Measurements from ENCODE around the gene XAGE5. TPM values are rescaled to one million over a fixed set of nuclear protein-coding genes. Genes with fewer than 3 reads are reported as not detected.
"Not testable (repeated sequence)": the region's sequence is repeated elsewhere in the genome, so short reads cannot be mapped to it uniquely, and the experiment has no call there.

The XAGE5 gene
- not detected for total RNA-seq
- long read RNA-seq = 0 reads

DNA sequence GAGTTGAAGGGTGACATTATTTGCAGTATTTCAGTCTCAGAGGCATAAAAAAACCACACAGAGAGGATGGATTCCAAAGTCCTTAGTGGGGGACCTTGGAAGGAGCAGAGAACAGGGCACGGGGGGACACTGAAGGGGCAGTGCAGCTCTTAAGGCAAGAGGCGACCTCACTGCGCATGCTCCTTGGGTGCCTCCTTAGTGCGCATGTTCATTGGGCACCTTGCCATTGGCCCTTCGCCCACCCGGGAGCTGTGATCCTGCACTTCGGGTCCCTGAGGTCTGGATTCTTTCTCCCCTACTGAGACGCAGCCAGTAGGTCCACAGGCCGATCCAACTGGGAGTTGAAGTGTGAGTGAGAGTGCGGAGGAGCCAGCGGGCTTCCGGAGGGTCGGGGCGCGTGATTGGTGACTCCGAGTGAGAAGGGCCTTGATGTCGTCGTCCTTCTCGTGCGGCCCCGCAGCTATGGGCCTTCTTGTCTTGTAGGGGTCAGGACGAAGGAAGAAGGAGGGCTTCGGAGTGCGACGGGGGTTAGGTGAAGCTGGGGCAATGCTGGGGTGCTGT, at the start of gene XAGE5:
TSS of gene XAGE5 (plus strand) at position 223 of the 561 bp plus-strand sequence. CDS start 1,280 bp downstream, outside the sequence.
- intact Hi-C loops (cut with DNase I) = no loop called here
- DNase-seq = no peak
- ATAC-seq (ENCODE audit: poor library complexity) = no peak

GRCh38 chrX:52765983-52766382, 45.1 kb upstream of the XAGE5 start:
- DNase-seq; ATAC-seq (ENCODE audit: poor library complexity); intact Hi-C loops (cut with DNase I): not testable (repeated sequence)

- intact Hi-C loops (cut with DNase I); DNase-seq; ATAC-seq (ENCODE audit: poor library complexity): not testable (repeated sequence)
These were observed 37.6 kb upstream of the XAGE5 start for GRCh38 chrX:52773504-52773903.

DNA sequence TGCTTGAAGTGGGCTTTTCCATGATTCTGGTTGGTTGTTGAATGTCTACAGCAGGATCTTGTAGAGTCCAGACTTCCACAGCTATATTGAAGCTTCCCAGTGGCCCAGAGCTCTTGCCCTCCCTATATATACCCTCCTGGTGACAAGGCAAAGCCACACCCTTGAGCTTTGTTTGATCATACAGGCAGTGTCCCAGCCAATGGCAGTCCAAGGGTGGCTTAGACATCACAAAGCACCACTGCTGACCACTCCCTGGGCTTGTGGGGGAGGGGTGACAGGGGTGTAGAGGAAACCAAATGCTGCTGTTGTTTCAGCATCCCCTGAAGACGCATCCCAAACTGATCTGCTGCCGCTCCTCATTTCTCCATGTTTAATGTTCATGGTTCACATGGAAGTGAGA, 13.8 kb upstream of the XAGE5 start, which contains the start of gene SPANXN5:
TSS of gene SPANXN5 (minus strand) at position 101 of the 400 bp plus-strand sequence. CDS start at position 22, 79 bp downstream.
- ATAC-seq (ENCODE audit: poor library complexity); DNase-seq; intact Hi-C loops (cut with DNase I): not testable (repeated sequence)

DNA sequence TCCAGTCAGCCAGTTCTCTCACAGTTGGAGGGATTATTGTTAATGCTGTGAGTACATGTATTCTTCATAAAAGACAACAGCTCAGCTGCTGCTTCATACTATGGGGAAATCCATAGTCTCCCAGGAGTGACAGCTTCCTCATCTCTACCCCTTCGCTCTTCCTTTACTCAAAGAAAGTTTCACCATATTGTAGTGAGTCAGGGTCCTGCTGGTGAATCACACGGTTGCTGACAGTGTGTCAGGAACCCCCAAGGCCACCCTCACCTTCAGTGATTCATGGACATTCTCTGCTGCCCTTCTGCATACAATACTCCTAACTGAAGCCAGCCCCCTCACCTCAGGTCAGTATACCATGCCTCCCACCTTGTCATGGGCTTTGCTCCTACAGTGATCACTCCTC, 6.2 kb upstream of the XAGE5 start:
- DNase-seq; intact Hi-C loops (cut with DNase I); ATAC-seq (ENCODE audit: poor library complexity): not testable (repeated sequence)

DNA sequence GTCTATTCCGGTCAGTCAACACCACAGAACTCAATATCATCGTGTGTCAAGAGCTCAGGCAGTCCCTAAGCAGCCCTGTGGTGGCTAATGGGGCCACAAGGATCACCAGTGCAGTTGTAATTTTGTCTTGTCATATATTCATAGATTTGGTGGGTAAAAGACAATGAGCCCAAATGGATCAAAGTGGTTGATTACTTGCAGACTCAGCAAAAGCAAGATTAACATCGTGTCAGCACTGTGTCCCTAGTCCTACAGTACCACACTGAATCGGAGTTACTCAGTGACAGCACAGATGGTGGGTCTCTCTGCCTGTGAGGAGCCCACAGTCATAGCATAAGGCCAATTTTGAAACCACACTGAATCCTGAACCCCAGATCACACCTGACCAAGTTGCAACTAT, 8.7 kb downstream of the XAGE5 start:
- intact Hi-C loops (cut with DNase I) = no loop called here
- ATAC-seq (ENCODE audit: poor library complexity) (no peak), DNase-seq (no peak)

GRCh38 chrX:52821079-52821760, 10.1 kb downstream of the XAGE5 start:
- ATAC-seq (ENCODE audit: poor library complexity) = no peak
- DNase-seq = no peak
- intact Hi-C loops (cut with DNase I) = no loop called here

- DNase-seq = no peak
- no peak for ATAC-seq (ENCODE audit: poor library complexity)
- intact Hi-C loops (cut with DNase I) = no loop called here
These were observed 13.5 kb downstream of the XAGE5 start for GRCh38 chrX:52824608-52825007.

DNA sequence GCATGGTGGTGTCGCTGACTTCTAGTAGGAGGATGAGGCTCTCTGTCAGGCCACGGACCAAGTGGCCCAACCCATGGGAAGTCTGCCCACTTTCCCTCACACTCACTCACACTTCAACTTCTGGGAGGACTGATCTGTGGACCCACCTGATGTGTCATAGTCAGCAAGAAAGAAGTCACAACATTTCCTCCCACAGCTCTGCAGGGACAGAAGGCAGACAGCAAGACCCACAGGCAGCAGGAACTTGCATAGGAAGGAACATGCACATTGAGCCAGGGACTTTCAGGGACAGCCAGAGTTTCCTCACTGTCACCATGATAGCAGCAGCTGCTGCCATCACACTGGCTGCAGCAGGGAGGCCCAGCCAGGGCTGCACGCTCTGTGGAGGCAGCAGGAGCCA, 19.5 kb downstream of the XAGE5 start:
- DNase-seq (no peak), ATAC-seq (ENCODE audit: poor library complexity) (no peak)
- intact Hi-C loops (cut with DNase I) = no loop called here

DNA sequence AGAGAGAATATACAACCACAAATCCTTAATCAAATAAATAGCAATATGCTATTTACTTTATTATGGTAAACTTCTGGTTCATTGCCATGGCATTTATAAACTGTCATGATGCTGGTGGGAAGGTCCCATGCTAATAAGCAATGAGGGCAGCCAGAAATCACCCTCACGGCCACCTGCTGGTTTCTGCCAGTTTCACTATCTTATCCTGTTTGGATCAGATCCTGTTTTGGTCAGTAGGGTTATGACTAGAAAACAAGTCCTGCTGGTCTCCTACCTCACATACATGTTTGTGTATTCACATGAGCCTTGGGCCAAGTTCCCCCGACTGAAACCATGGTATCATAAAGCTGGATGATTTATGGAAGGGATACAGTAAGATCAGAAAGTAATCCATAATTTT, 28.1 kb downstream of the XAGE5 start:
- ATAC-seq (ENCODE audit: poor library complexity) (no peak), DNase-seq (no peak)
- intact Hi-C loops (cut with DNase I) = no loop called here

GRCh38 chrX:52843619-52844018, 32.5 kb downstream of the XAGE5 start:
- ATAC-seq (ENCODE audit: poor library complexity); intact Hi-C loops (cut with DNase I); DNase-seq: not testable (repeated sequence)

DNA sequence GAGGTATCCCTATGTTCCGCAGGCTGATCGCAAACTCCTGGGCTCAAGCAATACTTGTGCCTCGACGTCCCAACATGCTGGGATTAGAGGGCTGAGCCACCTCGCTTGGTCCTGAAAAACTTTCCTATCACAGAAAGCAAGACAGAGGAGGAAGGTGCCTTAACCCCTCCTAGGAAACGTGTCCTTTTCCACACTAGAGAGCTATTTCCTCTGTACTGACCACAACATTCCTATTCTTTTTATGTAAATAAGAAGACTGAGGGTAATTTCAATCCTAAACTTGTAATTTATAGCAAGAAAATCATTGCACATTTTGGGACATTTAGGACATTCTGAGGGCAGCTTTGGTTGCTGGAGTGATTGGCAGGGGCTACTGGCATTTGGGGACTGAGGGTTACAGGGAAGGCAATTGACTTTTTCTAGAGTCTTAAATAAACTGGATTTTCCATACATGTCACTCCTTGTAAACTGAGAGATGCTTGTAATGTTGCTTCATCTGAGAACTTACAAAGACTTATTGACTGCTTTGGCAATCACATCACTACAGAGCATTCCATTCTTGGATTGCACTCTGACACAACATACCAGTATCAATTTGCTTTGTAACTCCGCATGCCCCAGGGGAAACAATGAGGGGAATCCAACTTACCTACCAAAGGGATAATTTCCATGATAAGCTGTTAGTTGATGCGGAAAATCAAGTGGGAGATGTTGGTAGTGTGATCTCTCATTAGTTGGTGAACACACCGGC, 41.2 kb downstream of the XAGE5 start:
- no peak for DNase-seq
- ATAC-seq (ENCODE audit: poor library complexity) = no peak
- intact Hi-C loops (cut with DNase I) = no loop called here

DNA sequence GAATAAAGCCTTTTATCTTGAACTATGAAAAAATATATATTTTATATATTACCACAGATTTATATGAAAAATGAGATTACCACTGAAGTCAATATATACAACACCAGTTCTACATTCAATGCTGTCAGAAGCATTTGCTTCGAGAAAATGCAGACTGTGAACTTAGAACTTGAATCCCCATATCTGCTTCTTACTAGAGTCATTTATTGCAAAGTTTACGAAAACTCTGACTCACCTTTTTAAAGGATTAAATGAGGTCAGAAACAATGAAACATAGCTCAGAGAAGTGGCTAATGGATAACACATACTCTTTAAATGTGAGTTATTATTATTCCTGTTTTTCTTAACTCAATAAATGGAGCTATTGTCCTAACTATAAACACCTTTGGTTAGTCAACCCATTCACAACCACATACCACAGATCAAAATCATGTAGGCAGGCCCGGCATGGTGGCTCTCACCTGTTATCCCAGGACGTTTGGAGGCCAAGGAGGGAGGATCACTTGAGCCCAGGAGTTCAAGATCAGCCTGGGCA, 46.0 kb downstream of the XAGE5 start:
- intact Hi-C loops (cut with DNase I); DNase-seq; ATAC-seq (ENCODE audit: poor library complexity): not testable (repeated sequence)

DNA sequence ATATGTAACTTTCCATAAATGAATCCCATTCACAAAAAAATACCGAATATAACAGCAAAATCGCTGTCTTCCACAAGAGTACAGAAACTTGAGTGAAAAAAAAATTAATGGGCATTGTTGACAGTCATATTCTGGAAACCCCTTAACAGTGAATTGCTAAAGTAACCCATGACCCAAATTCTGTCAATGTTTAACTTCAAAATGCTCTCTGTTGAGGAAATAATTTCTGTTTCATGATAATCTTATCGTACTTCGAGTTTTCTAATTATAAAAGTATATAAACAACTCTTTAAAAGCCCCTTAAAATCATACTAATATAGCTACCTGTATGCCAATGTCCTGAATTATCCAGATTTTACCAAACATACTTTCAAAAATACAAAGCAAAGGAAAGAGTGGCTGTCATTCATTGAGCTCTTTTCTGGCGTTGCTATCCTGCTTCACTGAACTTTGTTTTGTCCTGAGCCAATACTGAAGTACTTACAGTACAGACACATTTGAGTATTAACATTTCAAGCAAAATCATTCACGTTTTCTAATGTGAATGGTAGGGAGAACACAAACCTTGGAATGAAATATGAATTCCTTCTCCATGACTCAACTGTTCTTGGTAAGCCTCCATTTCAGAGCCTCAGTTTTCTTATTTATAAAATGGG, 54.4 kb downstream of the XAGE5 start:
- intact Hi-C loops (cut with DNase I) = no loop called here
- no peak for DNase-seq
- ATAC-seq (ENCODE audit: poor library complexity) = no peak

Other genes starting within 250 kb of the XAGE5 start
- gene SSX7, start 156.4 kb upstream of the XAGE5 start, total RNA-seq = not detected
- gene SSX2, start 104.1 kb upstream of the XAGE5 start, total RNA-seq = not detected
- not detected for gene SSX2B, start 60.0 kb upstream of the XAGE5 start, total RNA-seq
- gene SPANXN5, start 13.9 kb upstream of the XAGE5 start, total RNA-seq = not detected
- gene XAGE3, start 56.8 kb downstream of the XAGE5 start, total RNA-seq = not detected
- 5.6 TPM for gene FAM156B, start 86.0 kb downstream of the XAGE5 start, total RNA-seq
- gene FAM156A, start 147.2 kb downstream of the XAGE5 start, total RNA-seq = 7.6 TPM
- gene GPR173, start 237.5 kb downstream of the XAGE5 start, total RNA-seq = 0.67 TPM